Suppressor macrophage treated with lipopolysaccharide for 4 hours (primary cell): Measurements from ENCODE around the gene HLA-DQA1.
"Not testable (repeated sequence)": the region's sequence is repeated elsewhere in the genome, so short reads cannot be mapped to it uniquely, and the experiment has no call there.

Experiments
- DNase-seq: peaks from one replicate; pipeline ENCODE4 v3.0.0-alpha.2; 2020

HLA-DQA1 gene

DNA sequence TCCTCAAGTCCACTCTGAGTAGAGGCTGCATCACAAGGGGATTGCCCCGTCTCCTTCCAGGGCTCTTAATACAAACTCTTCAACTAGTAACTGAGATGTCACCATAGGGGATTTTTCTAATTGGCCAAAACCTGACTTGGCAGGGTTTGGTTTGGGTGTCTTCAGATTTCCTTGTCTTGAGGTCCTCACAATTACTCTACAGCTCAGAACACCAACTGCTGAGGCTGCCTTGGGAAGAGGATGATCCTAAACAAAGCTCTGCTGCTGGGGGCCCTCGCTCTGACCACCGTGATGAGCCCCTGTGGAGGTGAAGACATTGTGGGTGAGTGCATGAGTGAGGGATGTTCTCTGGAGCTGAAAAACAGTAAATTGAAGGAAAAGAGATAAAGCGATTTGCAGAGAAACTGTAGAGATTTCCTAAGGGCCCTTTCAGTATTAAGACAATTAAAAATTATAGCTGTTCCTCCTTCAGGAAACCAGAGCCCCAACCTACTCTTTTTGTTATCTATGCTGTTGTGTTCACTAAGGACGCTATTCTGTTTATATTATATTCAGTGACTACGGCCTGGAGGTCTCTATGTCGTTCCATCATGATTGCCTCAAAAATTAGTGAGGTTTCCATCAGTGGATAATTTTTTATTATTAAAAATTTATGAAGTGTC, at the start of gene HLA-DQA1:
Gene HLA-DQA1, plus strand, starts transcription at position 188 of the 662 bp plus-strand sequence. Its CDS starts 53 bp downstream, at position 241.
- DNase-seq, result peak; percentile 75

- no peak for DNase-seq
Observed at GRCh38 chr6:32588156-32588555, 49.0 kb upstream of the HLA-DQA1 start.

GRCh38 chr6:32589596-32590449, 47.4 kb upstream of the HLA-DQA1 start, which contains the start of gene HLA-DRB1:
HLA-DRB1 (minus strand) TSS chr6:32589848; CDS start chr6:32589742, 106 bp downstream.
- DNase-seq, result peak; percentile 56

GRCh38 chr6:32590713-32591112, 46.5 kb upstream of the HLA-DQA1 start:
- DNase-seq, result not testable (repeated sequence)

GRCh38 chr6:32597024-32597423, 40.2 kb upstream of the HLA-DQA1 start:
- DNase-seq, result no peak

- DNase-seq, result peak; percentile 38
Observed at GRCh38 chr6:32602383-32602782, 34.8 kb upstream of the HLA-DQA1 start.

DNA sequence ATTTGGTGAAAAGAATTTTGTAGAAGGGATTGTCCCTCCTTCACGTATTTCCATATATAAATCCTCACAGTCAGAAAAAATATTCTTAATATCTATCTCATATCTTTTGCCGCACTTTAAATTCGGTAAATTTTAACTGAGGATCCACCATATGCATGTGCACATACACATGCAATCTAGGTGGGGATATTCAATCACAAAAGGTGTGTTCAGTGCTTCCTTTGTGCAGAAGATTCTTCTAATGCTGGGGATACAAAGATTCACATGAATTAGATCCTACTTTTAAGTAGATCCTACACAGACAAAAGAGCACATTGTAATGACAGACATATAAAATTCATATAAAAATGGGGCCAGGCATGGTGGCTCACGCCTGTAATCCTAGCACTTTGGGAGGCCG, 34.0 kb upstream of the HLA-DQA1 start:
- no peak for DNase-seq

DNA sequence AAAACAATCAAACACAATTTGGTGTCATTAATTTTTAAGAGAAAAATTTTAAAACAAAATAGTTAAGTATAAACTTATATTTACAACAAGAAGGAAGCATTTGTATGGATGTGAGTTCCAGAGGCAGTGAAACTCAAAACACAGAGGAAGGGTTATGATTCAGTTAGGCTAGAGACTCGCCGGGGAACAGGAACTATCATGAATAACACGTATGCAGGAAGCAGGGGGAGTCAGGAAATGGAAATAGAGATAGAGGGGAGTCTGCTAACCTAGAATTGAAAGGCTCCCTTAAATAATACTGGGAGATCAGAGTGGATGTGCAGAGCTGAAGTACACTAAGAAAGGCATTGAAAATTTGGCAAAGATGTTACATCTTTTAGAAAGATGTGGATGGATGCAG, 33.3 kb upstream of the HLA-DQA1 start:
- DNase-seq, result peak; percentile 26

DNA sequence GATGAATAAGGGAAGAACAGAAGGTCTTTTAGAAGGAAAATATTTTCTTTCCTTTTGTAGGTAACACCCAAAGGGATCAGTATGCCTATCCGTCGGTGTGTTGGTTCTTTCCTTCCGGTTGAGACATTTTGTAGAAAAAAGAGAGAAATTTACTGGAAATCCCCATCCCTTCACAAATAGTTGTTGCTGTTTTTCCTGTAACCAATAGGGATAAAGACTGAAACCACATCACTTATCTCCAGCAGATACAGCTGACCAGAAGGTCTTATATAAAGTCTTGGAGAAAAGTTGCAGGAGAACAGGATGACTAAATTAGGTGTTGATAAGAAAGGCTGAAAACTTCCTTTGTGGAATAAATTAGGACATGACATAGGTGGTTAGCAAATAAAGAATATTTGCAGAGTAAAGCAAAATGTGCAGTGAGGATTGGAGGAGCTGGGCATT, 32.8 kb upstream of the HLA-DQA1 start:
- peak; percentile 41 for DNase-seq

DNA sequence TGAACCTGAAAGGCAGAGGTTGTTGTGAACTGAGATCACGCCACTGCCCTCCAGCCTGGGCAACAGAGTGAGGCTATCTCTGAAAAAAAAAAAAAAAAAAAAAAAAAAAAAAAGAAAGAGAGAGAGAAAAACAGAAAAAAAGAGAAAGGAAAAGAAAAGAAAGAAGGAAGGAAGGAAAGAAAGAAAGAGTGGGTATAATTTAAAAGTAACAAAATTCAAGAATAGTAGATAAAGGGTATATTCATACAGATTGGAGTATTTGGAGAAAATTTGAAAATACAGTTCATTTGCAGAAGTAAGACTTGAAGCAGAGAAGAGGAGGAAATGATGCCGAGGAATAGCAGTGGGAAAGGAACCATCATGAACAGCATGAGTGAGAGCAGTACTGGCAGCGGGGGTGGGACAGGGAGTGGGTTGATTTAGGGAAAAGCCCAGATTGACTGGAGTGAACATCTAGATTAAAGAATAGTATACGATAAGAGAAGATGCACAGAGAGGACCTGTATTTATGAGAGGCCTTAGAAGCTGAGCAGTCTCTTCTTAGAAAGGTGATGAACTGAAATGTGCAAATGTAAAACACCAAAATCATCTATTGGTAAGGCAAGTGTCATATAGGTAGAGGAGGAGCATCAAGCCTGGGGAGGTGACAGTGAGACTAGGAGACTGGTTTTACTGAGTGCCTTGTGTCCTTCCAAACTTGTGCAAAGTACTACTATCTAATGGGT, 29.8 kb upstream of the HLA-DQA1 start:
- peak; percentile 86 for DNase-seq

- no peak for DNase-seq
Observed at GRCh38 chr6:32607988-32608298, 29.3 kb upstream of the HLA-DQA1 start.

DNA sequence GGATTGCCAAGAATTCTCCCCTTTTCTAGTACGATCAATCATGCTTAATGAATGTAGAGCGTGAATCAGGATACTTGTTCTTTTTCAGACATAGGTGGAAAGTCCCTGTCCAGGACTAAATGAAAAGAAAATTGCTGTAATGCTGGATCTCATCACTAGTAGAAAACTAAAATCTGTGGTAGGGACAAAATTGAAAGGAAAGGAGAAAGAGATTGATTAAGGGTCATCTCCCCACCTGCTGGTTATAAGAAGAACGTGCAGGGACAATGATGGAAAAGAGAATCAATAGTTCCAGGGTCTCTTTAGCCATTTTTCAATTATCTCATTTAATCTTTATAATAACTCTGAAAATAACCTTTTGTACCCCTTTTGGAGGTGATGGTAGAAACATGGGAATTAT, 28.8 kb upstream of the HLA-DQA1 start:
- no peak for DNase-seq

DNA sequence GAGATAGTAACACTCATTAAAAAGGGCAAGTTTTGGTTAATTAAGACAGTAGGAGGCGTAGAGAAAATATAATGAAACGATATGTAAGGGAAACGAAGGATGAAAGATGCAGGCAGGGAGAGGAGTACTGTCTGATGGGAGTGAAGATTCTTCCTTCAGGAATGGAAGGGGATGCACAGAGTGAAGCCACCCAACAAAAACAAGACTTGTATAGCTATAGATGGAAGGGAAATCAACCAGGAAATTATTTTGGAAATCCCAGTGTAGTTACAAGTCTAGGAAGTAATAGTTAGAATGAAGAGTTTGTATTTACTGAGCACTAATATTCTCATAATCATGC, 27.8 kb upstream of the HLA-DQA1 start:
- DNase-seq, result no peak

- DNase-seq, result peak; percentile 97
Observed at GRCh38 chr6:32609731-32610640, 27.2 kb upstream of the HLA-DQA1 start.

- no peak for DNase-seq
Observed at GRCh38 chr6:32610682-32611296, 26.4 kb upstream of the HLA-DQA1 start.

GRCh38 chr6:32613475-32613874, 23.7 kb upstream of the HLA-DQA1 start:
- peak; percentile 20 for DNase-seq

GRCh38 chr6:32614366-32615081, 22.7 kb upstream of the HLA-DQA1 start:
- no peak for DNase-seq

DNA sequence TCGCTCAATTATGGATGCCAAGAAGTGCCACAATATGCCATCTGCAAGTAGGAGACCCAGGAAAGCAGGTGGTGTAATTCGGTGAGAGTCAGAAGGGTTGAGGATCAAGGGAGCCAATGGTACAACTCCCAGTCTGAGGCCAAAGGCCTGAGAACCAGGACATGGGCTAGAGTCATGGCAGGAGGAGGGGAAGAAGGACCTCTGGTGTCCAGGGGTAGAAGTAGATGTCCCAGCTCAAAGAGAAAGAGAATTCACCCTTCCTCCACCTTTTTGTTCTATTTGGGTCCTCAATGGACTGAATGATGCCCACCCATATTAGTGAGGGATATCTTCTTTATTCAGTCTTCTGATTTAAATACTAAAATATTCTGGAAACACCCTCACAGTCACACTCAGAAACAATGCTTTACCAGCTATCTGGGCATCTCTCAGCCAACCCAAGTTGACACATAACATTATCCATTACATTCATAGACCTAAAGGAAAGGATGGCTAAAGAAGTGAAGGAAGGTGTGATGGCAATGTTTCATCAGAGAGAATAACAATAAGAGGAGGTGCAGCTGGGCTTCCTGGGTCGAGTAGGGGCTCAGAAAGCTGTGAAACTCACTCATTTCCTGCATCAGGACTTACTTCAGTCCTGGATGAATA, 21.2 kb upstream of the HLA-DQA1 start:
- DNase-seq, result no peak

- DNase-seq, result no peak
Observed at GRCh38 chr6:32617751-32618150, 19.5 kb upstream of the HLA-DQA1 start.

GRCh38 chr6:32621372-32621771, 15.8 kb upstream of the HLA-DQA1 start:
- DNase-seq, result no peak
